OCI-LY1 (cell line): ENCODE measurements around the gene ZFP90.

Source experiments
- EZH2 ChIP-seq: fragments of 200-600 bp; sonication (generic), shearing (Covaris generic); IDR thresholded peaks from 2 replicates; pipeline ENCODE4 v1.8.0; 2017; ENCODE audit warnings: borderline replicate concordance, mixed run types, mild to moderate bottlenecking, antibody characterized with exemption, low read length, moderate library complexity, mixed read lengths
- TF ChIP-seq, protein P1 (sequence below): fragments of 200-600 bp; sonication (generic), shearing (Covaris generic); IDR thresholded peaks from 2 replicates; pipeline ENCODE4 v1.5.1; 2017; ENCODE audit warnings: mild to moderate bottlenecking, antibody characterized with exemption, low read length, moderate library complexity, mixed read lengths

DNA sequence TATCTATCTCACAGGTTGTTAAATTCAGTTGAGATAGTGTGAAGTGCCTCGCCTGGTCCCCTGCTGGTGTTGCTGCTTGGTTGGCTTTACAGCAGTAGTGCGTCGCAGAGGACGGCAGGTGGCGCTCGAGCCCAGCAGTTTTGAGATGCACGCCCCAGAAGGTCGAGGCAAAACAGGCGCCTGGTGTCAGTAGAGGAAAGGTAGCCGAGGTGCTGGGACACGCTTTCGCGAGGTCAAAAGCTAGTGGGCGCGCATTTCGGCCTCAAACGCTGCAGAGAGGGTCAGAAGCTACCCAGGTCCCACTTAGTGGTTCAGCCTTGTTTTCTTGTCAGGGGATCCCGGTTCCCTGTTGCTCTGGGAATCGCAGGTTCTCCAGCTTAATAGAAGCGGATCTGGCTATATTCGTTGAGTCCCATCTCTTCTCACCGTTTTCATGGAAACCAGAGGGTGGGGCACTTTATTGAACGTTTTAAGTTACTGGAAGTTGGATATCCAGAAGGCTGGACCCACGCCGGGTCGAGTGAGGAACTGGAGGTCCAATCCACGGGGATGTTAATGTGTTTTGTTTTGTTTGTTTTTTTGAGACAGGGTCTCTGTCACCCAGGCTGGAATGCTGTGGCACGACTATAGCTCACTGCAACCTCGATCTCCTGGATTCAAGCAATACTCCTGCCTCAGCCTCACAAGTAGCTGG, 10.3 kb upstream of the ZFP90 start:
- TF ChIP-seq EZH2: no peak
- TF ChIP-seq, protein P1, sequence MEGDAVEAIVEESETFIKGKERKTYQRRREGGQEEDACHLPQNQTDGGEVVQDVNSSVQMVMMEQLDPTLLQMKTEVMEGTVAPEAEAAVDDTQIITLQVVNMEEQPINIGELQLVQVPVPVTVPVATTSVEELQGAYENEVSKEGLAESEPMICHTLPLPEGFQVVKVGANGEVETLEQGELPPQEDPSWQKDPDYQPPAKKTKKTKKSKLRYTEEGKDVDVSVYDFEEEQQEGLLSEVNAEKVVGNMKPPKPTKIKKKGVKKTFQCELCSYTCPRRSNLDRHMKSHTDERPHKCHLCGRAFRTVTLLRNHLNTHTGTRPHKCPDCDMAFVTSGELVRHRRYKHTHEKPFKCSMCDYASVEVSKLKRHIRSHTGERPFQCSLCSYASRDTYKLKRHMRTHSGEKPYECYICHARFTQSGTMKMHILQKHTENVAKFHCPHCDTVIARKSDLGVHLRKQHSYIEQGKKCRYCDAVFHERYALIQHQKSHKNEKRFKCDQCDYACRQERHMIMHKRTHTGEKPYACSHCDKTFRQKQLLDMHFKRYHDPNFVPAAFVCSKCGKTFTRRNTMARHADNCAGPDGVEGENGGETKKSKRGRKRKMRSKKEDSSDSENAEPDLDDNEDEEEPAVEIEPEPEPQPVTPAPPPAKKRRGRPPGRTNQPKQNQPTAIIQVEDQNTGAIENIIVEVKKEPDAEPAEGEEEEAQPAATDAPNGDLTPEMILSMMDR: peak; percentile 84
